ENCODE data around the gene WDFY2.

DNA sequence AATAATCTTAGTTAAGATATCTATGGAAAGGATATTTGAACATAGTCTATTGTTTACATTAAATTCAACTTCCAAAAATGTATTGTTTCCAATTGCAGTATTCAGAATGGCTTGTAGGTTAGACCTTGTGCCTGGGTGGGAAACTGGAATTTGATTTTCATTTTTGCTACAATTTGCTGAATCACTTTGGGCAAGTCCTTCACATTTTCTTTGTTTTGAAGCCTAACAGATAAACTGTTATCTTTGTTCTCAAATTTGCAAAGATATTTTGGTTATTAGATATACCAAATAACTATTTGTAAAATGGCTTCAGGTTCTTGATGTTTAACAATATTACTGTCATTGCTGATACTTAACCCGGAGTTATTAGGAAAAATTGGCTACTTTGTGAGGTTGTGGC is 82.6 kb downstream of the WDFY2 start:
- TF ChIP-seq EP300 (IDR thresholded peaks at IDR 0.05): no peak
- TF ChIP-seq, protein P1, sequence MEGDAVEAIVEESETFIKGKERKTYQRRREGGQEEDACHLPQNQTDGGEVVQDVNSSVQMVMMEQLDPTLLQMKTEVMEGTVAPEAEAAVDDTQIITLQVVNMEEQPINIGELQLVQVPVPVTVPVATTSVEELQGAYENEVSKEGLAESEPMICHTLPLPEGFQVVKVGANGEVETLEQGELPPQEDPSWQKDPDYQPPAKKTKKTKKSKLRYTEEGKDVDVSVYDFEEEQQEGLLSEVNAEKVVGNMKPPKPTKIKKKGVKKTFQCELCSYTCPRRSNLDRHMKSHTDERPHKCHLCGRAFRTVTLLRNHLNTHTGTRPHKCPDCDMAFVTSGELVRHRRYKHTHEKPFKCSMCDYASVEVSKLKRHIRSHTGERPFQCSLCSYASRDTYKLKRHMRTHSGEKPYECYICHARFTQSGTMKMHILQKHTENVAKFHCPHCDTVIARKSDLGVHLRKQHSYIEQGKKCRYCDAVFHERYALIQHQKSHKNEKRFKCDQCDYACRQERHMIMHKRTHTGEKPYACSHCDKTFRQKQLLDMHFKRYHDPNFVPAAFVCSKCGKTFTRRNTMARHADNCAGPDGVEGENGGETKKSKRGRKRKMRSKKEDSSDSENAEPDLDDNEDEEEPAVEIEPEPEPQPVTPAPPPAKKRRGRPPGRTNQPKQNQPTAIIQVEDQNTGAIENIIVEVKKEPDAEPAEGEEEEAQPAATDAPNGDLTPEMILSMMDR (IDR thresholded peaks at IDR 0.05): no peak
